Lung (tissue), 12 donors: ENCODE measurements around the gene PRKAR1A. TPM values are rescaled to one million over a fixed set of nuclear protein-coding genes. Genes with fewer than 3 reads are reported as not detected.
"Not testable (repeated sequence)": the region's sequence is repeated elsewhere in the genome, so short reads cannot be mapped to it uniquely, and the experiment has no call there.

Experiments used
- ATAC-seq: fragments of 200-7000 bp; cut with Tn5 transposase; one replicate; pipeline ENCODE4 v1.9.1; 2020; ENCODE audit warnings: moderate number of reproducible peaks; ENCODE audit not compliant: insufficient read depth, low FRiP score
- DNase-seq, 3 donors: peaks; one replicate each; pipeline ENCODE4 v3.0.0-alpha.2; 2013 to 2017
- H3K27ac ChIP-seq, 2 donors: one replicate each; pipeline ENCODE4 v1.5.1; 2013; ENCODE audit warnings: mild to moderate bottlenecking in 2 of 2, moderate library complexity in 2 of 2, control low read depth in 1 of 2, inconsistent platforms in 1 of 2, low read depth in 1 of 2, low read length in 1 of 2
- H3K27me3 ChIP-seq, 3 donors: one replicate each; pipeline ENCODE4 v1.5.1; 2013; ENCODE audit warnings: low read length in 2 of 3; ENCODE audit not compliant: control insufficient read depth in 3 of 3, insufficient read depth in 3 of 3
- H3K36me3 ChIP-seq, 4 donors: one replicate each; pipeline ENCODE4 v1.5.1; 2013; ENCODE audit warnings: low read length in 4 of 4, mild to moderate bottlenecking in 1 of 4, moderate library complexity in 1 of 4; ENCODE audit not compliant: control insufficient read depth in 4 of 4, insufficient read depth in 4 of 4
- H3K4me1 ChIP-seq, 5 donors: one replicate each; pipeline ENCODE4 v1.5.1; 2013; ENCODE audit warnings: low read length in 5 of 5, mild to moderate bottlenecking in 2 of 5, moderate library complexity in 1 of 5; ENCODE audit not compliant: control insufficient read depth in 5 of 5, insufficient read depth in 5 of 5
- H3K4me3 ChIP-seq: one replicate; pipeline ENCODE4 v1.5.1; 2013; ENCODE audit warnings: mild to moderate bottlenecking, control low read depth, moderate library complexity
- H3K9ac ChIP-seq, 2 donors: one replicate each; pipeline ENCODE4 v1.5.1; 2013; ENCODE audit warnings: low read length in 2 of 2, control low read depth in 1 of 2; ENCODE audit not compliant: insufficient read depth in 1 of 2
- H3K9me3 ChIP-seq, 4 donors: one replicate each; pipeline ENCODE4 v1.5.1; 2013; ENCODE audit warnings: low read length in 3 of 4, mild to moderate bottlenecking in 1 of 4, moderate library complexity in 1 of 4; ENCODE audit not compliant: control insufficient read depth in 4 of 4, insufficient read depth in 3 of 4
- WGBS, 2 donors: extraction: QIAGEN DNeasy Blood & Tissue Kit; methylation state at CpG; one replicate each; pipeline ENCODE4 v1.1.7; 2013; 5-methylcytosine and 5-hydroxymethylcytosine counted together
- polyA plus RNA-seq, 2 donors: library from polyadenylated mRNA; stranded (reverse); fragments of 200-250 nt; gene quantifications; one replicate each; pipeline ENCODE4 v1.2.1, GENCODE V29; 2013
- total RNA-seq, 2 donors: library from RNA; depleted of rRNA in 1 of 2; stranded (reverse); fragments of >200 nt in 1 of 2; gene quantifications; one replicate each; pipeline ENCODE4 v1.2.1, GENCODE V29; 2014 to 2021
- TF ChIP-seq, protein P1 (sequence below): IDR thresholded peaks from 2 replicates; pipeline ENCODE4 v1.5.1; 2012; ENCODE audit warnings: mild to moderate bottlenecking; ENCODE audit errors: control extremely low read depth, extremely low read depth
- donor health status: control.
- donor health status: control.
- donor health status: Bipolar disorder and iron deficiency.
- donor health status: healthy.
- donor health status: DM: yes; HTN: yes; CAD: no.

The PRKAR1A gene
- total and polyA plus RNA-seq, 4 donors = 74.0 to 422 (median 265) TPM

DNA sequence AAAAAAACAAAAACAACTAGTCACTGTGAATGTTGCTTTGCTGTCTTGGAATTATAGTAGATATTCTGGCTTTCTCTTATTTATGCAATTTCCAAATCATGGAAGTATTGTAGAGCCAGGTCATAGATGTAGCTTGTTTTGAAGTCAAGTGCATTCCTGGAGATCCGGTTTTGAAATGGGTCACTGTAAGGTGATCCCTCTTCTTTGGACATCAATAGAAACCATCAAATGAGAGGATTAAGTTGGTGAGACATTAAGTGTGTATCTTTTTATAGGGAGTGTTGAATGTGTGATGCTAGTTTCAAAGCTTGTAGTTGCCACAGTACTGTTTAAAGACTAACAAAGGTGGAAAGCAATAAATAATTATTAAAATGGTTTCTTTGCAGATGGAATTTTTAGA lies 4.5 kb downstream of the PRKAR1A start:
- no peaks in the 10 kb centered on the region for H3K27me3 ChIP-seq
- H3K27ac ChIP-seq = no peak overlapping the region
- H3K4me3 ChIP-seq = no peak overlapping the region
- H3K4me1 ChIP-seq = peaks cover 6 to 25% (median 8%) of the 10 kb centered on the region in 5 donors
- DNase-seq (no peak), ATAC-seq (no peak)
- TF ChIP-seq, protein P1, sequence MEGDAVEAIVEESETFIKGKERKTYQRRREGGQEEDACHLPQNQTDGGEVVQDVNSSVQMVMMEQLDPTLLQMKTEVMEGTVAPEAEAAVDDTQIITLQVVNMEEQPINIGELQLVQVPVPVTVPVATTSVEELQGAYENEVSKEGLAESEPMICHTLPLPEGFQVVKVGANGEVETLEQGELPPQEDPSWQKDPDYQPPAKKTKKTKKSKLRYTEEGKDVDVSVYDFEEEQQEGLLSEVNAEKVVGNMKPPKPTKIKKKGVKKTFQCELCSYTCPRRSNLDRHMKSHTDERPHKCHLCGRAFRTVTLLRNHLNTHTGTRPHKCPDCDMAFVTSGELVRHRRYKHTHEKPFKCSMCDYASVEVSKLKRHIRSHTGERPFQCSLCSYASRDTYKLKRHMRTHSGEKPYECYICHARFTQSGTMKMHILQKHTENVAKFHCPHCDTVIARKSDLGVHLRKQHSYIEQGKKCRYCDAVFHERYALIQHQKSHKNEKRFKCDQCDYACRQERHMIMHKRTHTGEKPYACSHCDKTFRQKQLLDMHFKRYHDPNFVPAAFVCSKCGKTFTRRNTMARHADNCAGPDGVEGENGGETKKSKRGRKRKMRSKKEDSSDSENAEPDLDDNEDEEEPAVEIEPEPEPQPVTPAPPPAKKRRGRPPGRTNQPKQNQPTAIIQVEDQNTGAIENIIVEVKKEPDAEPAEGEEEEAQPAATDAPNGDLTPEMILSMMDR = no peak
- no peak overlapping the region for H3K9ac ChIP-seq
- no peaks in the 10 kb centered on the region for H3K9me3 ChIP-seq
- 69 to 94% methylated on average over 1 of the region's 1 CpG for WGBS, 2 donors
- peaks cover 8 to 29% (median 18%) of the 10 kb centered on the region in 4 donors for H3K36me3 ChIP-seq

DNA sequence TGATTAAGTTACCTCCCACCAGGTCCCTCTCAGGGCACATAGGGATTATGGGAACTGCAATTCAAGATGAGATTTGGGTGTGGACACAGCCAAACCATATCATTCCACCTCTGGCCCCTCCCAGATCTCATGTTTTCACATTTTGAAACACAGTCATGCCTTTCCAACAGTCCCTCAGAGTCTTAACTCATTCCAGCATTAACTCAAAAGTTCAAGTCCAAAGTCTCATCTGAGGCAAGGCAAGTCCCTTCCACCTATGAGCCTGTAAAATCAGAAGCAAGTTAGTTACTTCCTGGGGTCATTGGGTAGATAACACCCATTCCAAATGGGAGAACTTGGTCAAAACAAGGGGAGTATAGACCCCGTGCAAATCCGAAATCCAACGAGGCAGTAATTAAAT lies 5.4 kb downstream of the PRKAR1A start:
- Histone ChIP-seq H3K27ac (peak overlapping the region in 1 of 2 donors; percentile 63), H3K36me3 (peaks cover 9 to 29% (median 19%) of the 10 kb centered on the region in 4 donors), H3K4me1 (peaks cover 6 to 25% (median 8%) of the 10 kb centered on the region in 5 donors)
- not testable (repeated sequence) for ATAC-seq, H3K27me3 ChIP-seq, H3K9ac ChIP-seq, DNase-seq, H3K4me3 ChIP-seq, H3K9me3 ChIP-seq
- 95 to 98% methylated on average over 3 of the region's 3 CpGs for WGBS, 2 donors

DNA sequence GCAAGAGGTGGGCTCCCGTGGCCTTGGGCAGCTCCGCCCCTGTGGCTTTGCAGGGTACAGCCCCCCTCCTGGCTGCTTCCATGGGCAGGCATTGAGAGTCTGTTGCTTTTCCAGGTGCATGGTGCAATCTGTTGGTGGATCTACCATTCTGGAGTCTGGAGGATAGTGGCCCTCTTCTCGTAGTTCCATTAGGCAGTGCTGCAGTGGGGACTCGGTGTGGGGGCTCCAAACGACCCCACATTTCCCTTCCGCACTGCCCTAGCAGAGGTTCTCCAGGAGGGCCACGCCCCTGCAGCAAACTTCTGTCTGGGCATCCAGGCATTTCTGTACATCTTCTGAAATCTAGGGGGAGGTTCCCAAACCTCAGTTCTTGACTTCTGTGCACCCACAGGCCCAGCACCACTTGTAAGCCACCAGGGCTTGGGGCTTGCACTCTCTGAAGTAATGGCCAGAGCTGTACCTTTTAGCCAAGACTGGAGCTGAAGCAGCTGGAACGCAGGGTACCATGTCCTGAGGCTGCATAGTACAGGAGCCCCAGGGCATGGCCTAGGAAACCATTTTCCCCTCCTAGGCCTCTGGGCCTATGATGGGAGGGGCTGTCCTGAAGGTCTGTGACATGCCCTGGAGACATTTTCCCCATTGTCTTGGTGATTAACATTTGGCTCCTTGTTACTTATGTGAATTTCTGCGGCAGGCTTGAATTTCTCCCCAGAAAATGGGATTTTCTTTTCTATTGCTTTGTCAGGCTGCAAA lies 6.0 kb downstream of the PRKAR1A start:
- Histone ChIP-seq H3K36me3 (peaks cover 16 to 27% (median 22%) of the 10 kb centered on the region in 4 donors), H3K4me3 (no peak overlapping the region), H3K9me3 (no peaks in the 10 kb centered on the region), H3K9ac (no peak overlapping the region), H3K27ac (peak overlapping the region in 1 of 2 donors; percentile 59), H3K4me1 (peaks cover 6 to 25% (median 8%) of the 10 kb centered on the region in 5 donors), H3K27me3 (no peaks in the 10 kb centered on the region)
- ATAC-seq (no peak), DNase-seq (no peak)
- WGBS, 2 donors = 97% methylated on average over 9 of the region's 9 CpGs
- TF ChIP-seq, protein P1 = no peak

DNA sequence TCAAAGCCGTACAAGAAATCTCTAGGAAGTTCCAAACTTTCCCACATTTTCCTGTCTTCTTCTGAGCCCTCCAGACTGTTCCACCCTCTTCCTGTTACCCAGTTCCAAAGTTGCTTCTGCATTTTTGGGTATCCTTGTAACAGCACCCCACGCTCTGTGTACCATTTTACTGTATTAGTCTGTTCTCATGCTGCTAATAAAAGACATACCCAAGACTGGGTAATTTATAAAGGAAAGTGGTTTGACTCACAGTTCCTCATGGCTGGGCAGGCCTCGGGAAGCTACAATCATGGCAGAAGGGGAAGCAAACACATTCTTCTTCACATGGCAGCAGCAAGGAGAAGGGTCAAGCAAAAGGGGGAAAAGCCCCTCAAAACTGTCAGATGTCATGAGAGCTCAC lies 6.8 kb downstream of the PRKAR1A start:
- H3K27me3 ChIP-seq = not testable (repeated sequence)

More for the DNA sequence above, 6.8 kb downstream of the PRKAR1A start:
- peaks cover 17 to 34% (median 24%) of the 10 kb centered on the region in 4 donors for H3K36me3 ChIP-seq
- not testable (repeated sequence) for H3K9ac ChIP-seq, ATAC-seq, DNase-seq, H3K9me3 ChIP-seq, H3K4me3 ChIP-seq
- H3K27ac ChIP-seq = peak overlapping the region in 1 of 2 donors; percentile 59
- peaks cover 6 to 21% (median 8%) of the 10 kb centered on the region in 5 donors for H3K4me1 ChIP-seq
- 77 to 80% methylated on average over 3 of the region's 3 CpGs for WGBS, 2 donors
